ENCODE results near the gene CCL26. TPM values are rescaled to one million over a fixed set of nuclear protein-coding genes. Genes with fewer than 3 reads are reported as not detected.

Gene CCL26
- polyA plus RNA-seq, 4 donors = 3.7 TPM; not detected in 3

DNA sequence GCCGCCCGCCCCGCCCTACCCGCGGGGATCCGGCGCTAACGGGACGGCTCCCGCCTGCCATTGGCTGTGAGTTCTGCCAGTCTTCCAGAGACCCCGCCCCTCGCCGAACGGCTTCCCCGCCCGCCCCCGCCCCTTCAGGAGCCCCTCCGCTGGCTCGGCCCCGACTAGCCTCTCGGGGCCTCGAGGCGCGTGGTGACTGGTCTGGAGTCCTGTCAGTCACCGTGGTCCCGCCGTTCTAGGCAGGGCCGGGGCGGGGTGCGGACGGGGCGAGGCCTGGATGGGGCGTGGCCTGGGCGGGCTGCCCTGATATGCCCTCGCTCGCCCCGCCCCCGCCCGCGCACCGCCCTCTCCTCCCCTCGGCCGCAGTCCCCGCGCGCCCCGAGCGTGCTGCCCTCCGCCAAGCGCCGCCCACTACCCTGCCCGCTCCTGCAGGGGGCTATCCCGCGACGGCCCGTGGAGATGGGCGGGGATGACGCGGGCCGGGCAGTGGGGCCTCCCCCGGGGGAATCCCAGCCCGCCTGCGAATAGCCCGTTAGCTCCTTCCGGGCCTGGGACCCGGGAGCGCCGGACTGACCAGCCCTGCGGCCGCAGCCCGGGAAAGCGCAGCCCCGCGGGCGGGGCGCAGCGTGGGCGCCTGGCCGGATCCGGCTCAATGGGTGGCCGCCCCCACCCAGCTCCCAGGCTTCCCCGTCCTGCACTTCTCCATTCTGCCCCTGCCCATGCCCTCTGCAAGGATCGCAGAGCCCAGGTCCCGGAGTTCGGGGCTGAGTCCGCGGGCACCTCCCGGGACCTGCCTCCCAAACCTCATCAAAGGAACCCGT, 32.8 kb downstream of the CCL26 start:
- DNase-seq (peak; percentile 98 to 99), FAIRE-seq (no peak)
- H3K4me1 ChIP-seq (ENCODE audit: control insufficient read depth in 3 of 3, insufficient read depth in 2 of 3, low read depth in 1 of 3, low read length in 2 of 3) = peaks cover 0 to 15% (median 4%) of the 10 kb centered on the region in 3 donors
- H3K36me3 ChIP-seq (ENCODE audit: control insufficient read depth in 3 of 3, insufficient read depth in 2 of 3, low read depth in 1 of 3, low read length in 3 of 3) = no peaks in the 10 kb centered on the region
- WGBS, 3 donors = 1% methylated on average over 26 to 89 of the region's 89 CpGs
- peak overlapping the region; percentile 78 to 83 (median 82) for H3K4me3 ChIP-seq (ENCODE audit: low read depth in 1 of 3, low read length in 3 of 3)
- peaks cover 0 to 33% (median 0%) of the 10 kb centered on the region in 3 donors for H3K27me3 ChIP-seq (ENCODE audit: control insufficient read depth in 3 of 3, insufficient read depth in 3 of 3, low read length in 3 of 3)
- H3K9me3 ChIP-seq (ENCODE audit: control insufficient read depth in 2 of 2, insufficient read depth in 1 of 2, low read depth in 1 of 2, low read length in 1 of 2) = no peaks in the 10 kb centered on the region
- H3K27ac ChIP-seq (ENCODE audit: low read depth in 1 of 3, low read length in 2 of 3) = peak overlapping the region; percentile 38 to 96 (median 61)

DNA sequence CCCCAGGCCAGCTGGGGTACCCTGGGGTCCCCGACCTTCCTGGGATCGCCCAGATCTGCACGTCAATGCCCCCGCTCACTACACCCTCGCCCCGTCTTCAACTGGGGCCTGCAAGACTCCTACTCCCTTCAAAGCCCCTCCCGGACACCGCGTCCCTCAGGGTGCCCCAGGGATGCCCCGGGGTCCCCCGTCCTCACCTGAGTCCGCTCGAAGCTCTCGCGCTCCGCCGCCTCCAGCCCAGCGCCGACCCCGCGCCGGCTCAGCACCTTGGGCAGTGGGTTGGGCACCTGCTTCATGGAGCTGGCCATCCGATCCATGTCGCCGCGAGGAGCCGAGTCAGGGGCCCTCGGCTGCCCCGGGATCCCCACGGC, 33.4 kb downstream of the CCL26 start, which contains the start of gene HIP1:
Gene HIP1, minus strand, starts transcription at position 338 of the 371 bp plus-strand sequence. Its CDS starts 21 bp downstream, at position 317.
- 0 to 1% (median 1%) methylated on average over 28 to 30 of the region's 30 CpGs for WGBS, 3 donors
- FAIRE-seq = no peak
- Histone ChIP-seq H3K4me3 (ENCODE audit: low read depth in 1 of 3, low read length in 3 of 3) (peak within 1 kb of the TSS; percentile 78 to 83 (median 82)), H3K27ac (ENCODE audit: low read depth in 1 of 3, low read length in 2 of 3) (peak within 1 kb of the TSS; percentile 38 to 96 (median 63)), H3K9me3 (ENCODE audit: control insufficient read depth in 2 of 2, insufficient read depth in 1 of 2, low read depth in 1 of 2, low read length in 1 of 2) (no peaks in the 10 kb centered on the region), H3K36me3 (ENCODE audit: control insufficient read depth in 3 of 3, insufficient read depth in 2 of 3, low read depth in 1 of 3, low read length in 3 of 3) (no peaks in the 10 kb centered on the region), H3K27me3 (ENCODE audit: control insufficient read depth in 3 of 3, insufficient read depth in 3 of 3, low read length in 3 of 3) (peaks cover 0 to 33% (median 0%) of the 10 kb centered on the region in 3 donors), H3K4me1 (ENCODE audit: control insufficient read depth in 3 of 3, insufficient read depth in 2 of 3, low read depth in 1 of 3, low read length in 2 of 3) (peaks cover 0 to 15% (median 4%) of the 10 kb centered on the region in 3 donors)
- DNase-seq = no peak

DNA sequence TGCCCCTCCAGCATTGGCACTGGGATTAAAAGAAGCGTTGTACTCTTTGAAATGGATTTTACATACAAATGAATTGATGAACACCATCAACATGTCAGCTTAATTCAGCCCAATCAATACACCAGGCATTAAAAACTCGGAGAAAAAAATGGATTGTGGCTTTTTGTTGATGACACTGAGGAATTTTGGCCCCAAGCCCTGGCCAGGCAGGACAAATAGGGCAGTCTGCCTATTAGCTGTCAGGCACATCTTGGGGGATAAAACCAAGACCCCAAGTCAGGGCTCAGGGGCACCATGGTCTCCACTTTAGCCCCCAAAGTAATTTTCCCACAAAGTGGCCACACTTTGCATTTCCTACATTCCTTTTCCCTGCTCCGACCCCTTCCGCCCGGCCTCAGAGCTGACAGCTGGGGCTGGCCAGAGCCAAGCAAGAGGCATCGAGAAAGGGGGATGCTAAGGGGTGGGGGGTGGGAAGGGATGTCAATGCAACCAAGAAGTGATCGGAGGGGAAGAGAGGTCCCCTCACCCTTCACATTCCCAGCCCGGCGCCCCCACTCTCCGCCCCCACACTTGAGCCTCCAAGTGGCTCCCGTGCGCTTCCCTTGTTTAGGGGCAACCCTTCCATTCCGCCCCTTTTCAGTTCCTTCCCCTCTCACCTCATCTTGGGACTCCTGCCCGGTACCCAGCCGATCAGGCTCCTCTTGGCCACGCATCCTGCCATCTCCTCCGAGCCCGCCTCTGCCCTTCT, 34.0 kb downstream of the CCL26 start:
- peaks cover 0 to 33% (median 0%) of the 10 kb centered on the region in 3 donors for H3K27me3 ChIP-seq (ENCODE audit: control insufficient read depth in 3 of 3, insufficient read depth in 3 of 3, low read length in 3 of 3)
- peak in 1 of 2 donors; percentile 21 for DNase-seq
- peaks cover 0 to 15% (median 4%) of the 10 kb centered on the region in 3 donors for H3K4me1 ChIP-seq (ENCODE audit: control insufficient read depth in 3 of 3, insufficient read depth in 2 of 3, low read depth in 1 of 3, low read length in 2 of 3)
- 5 to 11% (median 6%) methylated on average over 16 to 18 of the region's 18 CpGs for WGBS, 3 donors
- no peaks in the 10 kb centered on the region for H3K9me3 ChIP-seq (ENCODE audit: control insufficient read depth in 2 of 2, insufficient read depth in 1 of 2, low read depth in 1 of 2, low read length in 1 of 2)
- H3K27ac ChIP-seq (ENCODE audit: low read depth in 1 of 3, low read length in 2 of 3) = peak overlapping the region in 2 of 3 donors; percentile 63 to 82
- FAIRE-seq = no peak
- H3K36me3 ChIP-seq (ENCODE audit: control insufficient read depth in 3 of 3, insufficient read depth in 2 of 3, low read depth in 1 of 3, low read length in 3 of 3) = no peaks in the 10 kb centered on the region
- H3K4me3 ChIP-seq (ENCODE audit: low read depth in 1 of 3, low read length in 3 of 3) = peak overlapping the region; percentile 67 to 83 (median 82)

DNA sequence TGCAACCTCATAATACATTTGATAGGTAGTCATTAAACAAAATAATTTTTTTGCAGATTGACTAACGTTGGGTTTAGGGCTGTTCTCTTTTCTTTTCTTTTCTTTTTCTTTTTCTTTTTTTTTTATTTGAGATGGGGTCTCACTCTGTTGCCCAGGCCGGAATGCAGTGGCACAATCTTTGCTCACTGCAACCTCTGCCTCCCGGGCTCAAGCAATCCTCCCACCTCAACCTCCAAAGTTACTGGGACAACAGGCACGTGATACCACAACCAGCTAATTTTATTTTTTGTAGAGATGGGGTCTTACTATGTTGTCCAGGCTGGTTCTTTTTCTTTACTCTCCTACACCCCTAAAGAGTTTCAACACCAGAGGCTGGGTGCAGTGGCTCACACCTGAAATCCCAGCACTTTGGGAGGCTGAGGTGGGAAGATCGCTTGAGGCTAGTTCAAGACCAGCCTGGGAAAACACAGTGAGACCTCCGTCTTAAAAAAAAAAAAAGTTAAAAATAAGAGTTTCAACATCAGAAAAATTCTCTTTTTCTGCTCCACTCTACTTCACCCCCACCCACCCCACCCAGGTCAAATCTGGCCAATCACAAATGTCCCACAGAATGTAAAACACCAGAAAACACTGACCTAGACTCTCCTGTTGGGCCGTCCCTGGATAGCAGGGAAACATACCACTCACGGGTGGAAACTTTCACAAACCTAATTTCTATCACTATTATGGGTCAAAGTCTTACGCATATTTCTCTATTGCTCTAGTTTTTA, 36.2 kb downstream of the CCL26 start:
- Histone ChIP-seq H3K36me3 (ENCODE audit: control insufficient read depth in 3 of 3, insufficient read depth in 2 of 3, low read depth in 1 of 3, low read length in 3 of 3) (no peaks in the 10 kb centered on the region), H3K27ac (ENCODE audit: low read depth in 1 of 3, low read length in 2 of 3) (no peak overlapping the region), H3K27me3 (ENCODE audit: control insufficient read depth in 3 of 3, insufficient read depth in 3 of 3, low read length in 3 of 3) (peaks cover 0 to 33% (median 0%) of the 10 kb centered on the region in 3 donors), H3K4me3 (ENCODE audit: low read depth in 1 of 3, low read length in 3 of 3) (no peak overlapping the region), H3K9me3 (ENCODE audit: control insufficient read depth in 2 of 2, insufficient read depth in 1 of 2, low read depth in 1 of 2, low read length in 1 of 2) (no peaks in the 10 kb centered on the region), H3K4me1 (ENCODE audit: control insufficient read depth in 3 of 3, insufficient read depth in 2 of 3, low read depth in 1 of 3, low read length in 2 of 3) (peaks cover 0 to 9% (median 0%) of the 10 kb centered on the region in 3 donors)
- FAIRE-seq (no peak), DNase-seq (no peak)
- 86 to 92% (median 88%) methylated on average over 9 of the region's 9 CpGs for whole genome bisulfite sequencing, 3 donors

GRCh38 chr7:75734586-75735458, 37.2 kb downstream of the CCL26 start:
- Histone ChIP-seq H3K4me3 (ENCODE audit: low read depth in 1 of 3, low read length in 3 of 3) (no peak overlapping the region), H3K36me3 (ENCODE audit: control insufficient read depth in 3 of 3, insufficient read depth in 2 of 3, low read depth in 1 of 3, low read length in 3 of 3) (no peaks in the 10 kb centered on the region), H3K4me1 (ENCODE audit: control insufficient read depth in 3 of 3, insufficient read depth in 2 of 3, low read depth in 1 of 3, low read length in 2 of 3) (peaks cover 0 to 8% (median 0%) of the 10 kb centered on the region in 3 donors), H3K9me3 (ENCODE audit: control insufficient read depth in 2 of 2, insufficient read depth in 1 of 2, low read depth in 1 of 2, low read length in 1 of 2) (no peaks in the 10 kb centered on the region), H3K27ac (ENCODE audit: low read depth in 1 of 3, low read length in 2 of 3) (no peak overlapping the region), H3K27me3 (ENCODE audit: control insufficient read depth in 3 of 3, insufficient read depth in 3 of 3, low read length in 3 of 3) (peaks cover 0 to 27% (median 0%) of the 10 kb centered on the region in 3 donors)
- no peak for FAIRE-seq
- DNase-seq = no peak
- 66 to 82% (median 72%) methylated on average over 9 of the region's 9 CpGs for WGBS, 3 donors

DNA sequence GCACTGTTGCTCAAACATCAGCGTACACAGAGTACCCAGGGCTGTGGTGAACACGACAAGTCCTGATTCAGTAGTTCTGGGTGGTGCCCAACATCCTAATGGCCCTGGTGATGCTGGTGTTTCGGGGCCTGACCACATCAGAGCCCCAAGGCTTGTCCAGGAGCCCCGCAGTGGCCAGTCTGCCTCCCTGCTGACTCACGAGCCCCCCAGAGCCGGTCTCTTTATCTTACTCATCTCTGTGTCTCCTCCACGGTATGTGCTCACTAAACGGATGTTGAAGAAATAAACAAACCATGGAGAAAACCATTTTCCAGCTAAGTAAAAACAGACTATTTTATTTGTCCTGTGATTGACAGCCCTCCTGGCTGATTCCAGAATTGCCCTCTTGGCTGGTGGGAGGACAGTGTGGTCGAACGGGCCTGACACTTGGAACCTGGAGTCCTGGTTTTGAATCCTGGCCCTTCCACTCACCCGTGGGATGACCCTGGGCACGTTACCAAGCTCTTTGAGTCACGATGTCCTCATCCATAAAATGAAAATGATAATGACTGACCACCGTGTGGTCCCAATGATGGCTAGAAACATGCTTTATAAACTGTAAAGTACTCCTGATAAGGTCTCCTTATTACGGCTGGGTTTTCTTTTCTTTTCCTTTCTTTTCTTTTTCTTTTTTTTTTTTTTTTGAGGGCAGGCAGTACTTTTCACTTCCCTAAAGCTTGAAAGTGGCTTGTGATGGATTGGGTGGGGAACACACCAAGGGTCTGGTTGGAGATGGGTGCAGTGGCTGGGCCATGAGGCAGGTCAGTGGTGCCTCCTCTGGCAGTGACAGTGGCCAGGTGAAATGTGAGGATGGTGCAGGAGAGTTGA, 39.0 kb downstream of the CCL26 start:
- Histone ChIP-seq H3K4me1 (ENCODE audit: control insufficient read depth in 3 of 3, insufficient read depth in 2 of 3, low read depth in 1 of 3, low read length in 2 of 3) (peaks cover 0 to 2% (median 0%) of the 10 kb centered on the region in 3 donors), H3K27me3 (ENCODE audit: control insufficient read depth in 3 of 3, insufficient read depth in 3 of 3, low read length in 3 of 3) (peaks cover 0 to 21% (median 0%) of the 10 kb centered on the region in 3 donors), H3K9me3 (ENCODE audit: control insufficient read depth in 2 of 2, insufficient read depth in 1 of 2, low read depth in 1 of 2, low read length in 1 of 2) (no peaks in the 10 kb centered on the region), H3K4me3 (ENCODE audit: low read depth in 1 of 3, low read length in 3 of 3) (no peak overlapping the region), H3K27ac (ENCODE audit: low read depth in 1 of 3, low read length in 2 of 3) (peak overlapping the region in 1 of 3 donors; percentile 80), H3K36me3 (ENCODE audit: control insufficient read depth in 3 of 3, insufficient read depth in 2 of 3, low read depth in 1 of 3, low read length in 3 of 3) (no peaks in the 10 kb centered on the region)
- 67 to 79% (median 72%) methylated on average over 15 of the region's 15 CpGs for WGBS, 3 donors
- FAIRE-seq (no peak), DNase-seq (no peak)

GRCh38 chr7:75732016-75732521, 39.9 kb downstream of the CCL26 start:
- H3K4me1 ChIP-seq (ENCODE audit: control insufficient read depth in 3 of 3, insufficient read depth in 2 of 3, low read depth in 1 of 3, low read length in 2 of 3) = no peaks in the 10 kb centered on the region
- H3K27ac ChIP-seq (ENCODE audit: low read depth in 1 of 3, low read length in 2 of 3) = peak overlapping the region in 1 of 3 donors; percentile 80
- no peaks in the 10 kb centered on the region for H3K9me3 ChIP-seq (ENCODE audit: control insufficient read depth in 2 of 2, insufficient read depth in 1 of 2, low read depth in 1 of 2, low read length in 1 of 2)
- no peak overlapping the region for H3K4me3 ChIP-seq (ENCODE audit: low read depth in 1 of 3, low read length in 3 of 3)
- H3K27me3 ChIP-seq (ENCODE audit: control insufficient read depth in 3 of 3, insufficient read depth in 3 of 3, low read length in 3 of 3) = peaks cover 0 to 12% (median 0%) of the 10 kb centered on the region in 3 donors
- FAIRE-seq (no peak), DNase-seq (no peak)
- no peaks in the 10 kb centered on the region for H3K36me3 ChIP-seq (ENCODE audit: control insufficient read depth in 3 of 3, insufficient read depth in 2 of 3, low read depth in 1 of 3, low read length in 3 of 3)
- 75 to 78% (median 77%) methylated on average over 12 of the region's 12 CpGs for WGBS, 3 donors
